ENCODE results near the gene ZNF81.

DNA sequence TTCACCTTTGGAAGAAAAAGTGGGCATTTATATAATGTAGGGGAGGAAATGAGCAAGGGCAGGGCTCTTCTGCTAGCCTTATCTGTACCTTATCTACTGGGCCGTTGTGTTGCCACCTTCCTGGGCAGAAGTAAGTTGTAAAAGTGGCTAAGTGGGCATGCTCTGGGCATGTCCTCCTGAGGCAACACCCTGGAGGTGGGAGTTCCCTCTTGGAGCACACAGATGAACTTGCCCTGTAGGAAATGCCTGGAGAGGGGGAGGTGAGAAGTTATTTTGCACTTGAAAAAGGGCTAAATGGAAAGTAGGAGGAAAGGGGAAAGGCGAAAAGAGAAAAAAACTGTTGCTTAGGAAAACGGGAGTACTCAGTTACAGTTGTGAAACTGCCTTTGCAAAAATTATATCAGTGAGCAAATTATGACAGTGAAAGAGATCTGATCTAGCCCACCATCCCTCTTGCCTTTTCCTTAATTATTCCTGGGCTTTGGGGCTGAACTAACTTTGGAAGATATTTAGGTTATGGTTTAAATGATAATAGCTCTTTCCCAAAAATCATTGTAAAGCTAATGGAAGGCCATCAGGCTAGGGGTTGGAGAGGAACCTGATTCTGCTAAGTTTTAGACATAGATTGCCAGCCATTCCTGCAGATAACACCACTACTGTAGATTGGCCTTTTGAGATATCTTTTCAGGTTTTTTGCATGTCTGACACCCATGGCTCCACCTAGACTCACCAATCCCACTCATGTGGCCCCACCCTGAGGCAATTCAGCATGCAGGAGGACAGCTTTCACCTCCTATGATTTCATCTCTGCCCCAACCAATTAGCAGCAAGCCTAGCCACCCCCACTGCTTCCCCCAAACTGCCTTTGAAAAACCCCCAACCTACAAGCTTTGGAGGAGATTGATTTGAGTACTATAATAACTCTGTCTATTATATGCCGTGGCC lies 20.5 kb upstream of the ZNF81 start:
- TF ChIP-seq, protein P1, sequence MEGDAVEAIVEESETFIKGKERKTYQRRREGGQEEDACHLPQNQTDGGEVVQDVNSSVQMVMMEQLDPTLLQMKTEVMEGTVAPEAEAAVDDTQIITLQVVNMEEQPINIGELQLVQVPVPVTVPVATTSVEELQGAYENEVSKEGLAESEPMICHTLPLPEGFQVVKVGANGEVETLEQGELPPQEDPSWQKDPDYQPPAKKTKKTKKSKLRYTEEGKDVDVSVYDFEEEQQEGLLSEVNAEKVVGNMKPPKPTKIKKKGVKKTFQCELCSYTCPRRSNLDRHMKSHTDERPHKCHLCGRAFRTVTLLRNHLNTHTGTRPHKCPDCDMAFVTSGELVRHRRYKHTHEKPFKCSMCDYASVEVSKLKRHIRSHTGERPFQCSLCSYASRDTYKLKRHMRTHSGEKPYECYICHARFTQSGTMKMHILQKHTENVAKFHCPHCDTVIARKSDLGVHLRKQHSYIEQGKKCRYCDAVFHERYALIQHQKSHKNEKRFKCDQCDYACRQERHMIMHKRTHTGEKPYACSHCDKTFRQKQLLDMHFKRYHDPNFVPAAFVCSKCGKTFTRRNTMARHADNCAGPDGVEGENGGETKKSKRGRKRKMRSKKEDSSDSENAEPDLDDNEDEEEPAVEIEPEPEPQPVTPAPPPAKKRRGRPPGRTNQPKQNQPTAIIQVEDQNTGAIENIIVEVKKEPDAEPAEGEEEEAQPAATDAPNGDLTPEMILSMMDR (conservative IDR thresholded peaks at IDR 0.05; ENCODE audit: low read depth, low read length), result no peak
- no peak for TF ChIP-seq EZH2phosphoT487 (IDR thresholded peaks at IDR 0.05; ENCODE audit: borderline replicate concordance, low read length)

All from PC-3 (cell line).